Glutamatergic neuron (in vitro differentiated cells): ENCODE results near the gene ADISSP. TPM values are rescaled to one million over a fixed set of nuclear protein-coding genes. Genes with fewer than 3 reads are reported as not detected.

Source experiments
- DNase-seq: peaks from one replicate; pipeline ENCODE4 v3.0.0; 2022
- H3K27ac Mint-ChIP-seq: one replicate; pipeline ENCODE4 v1.8.0; 2020; ENCODE audit warnings: mild to moderate bottlenecking, mixed read lengths, inconsistent platforms; ENCODE audit not compliant: unreplicated experiment
- H3K27me3 Mint-ChIP-seq: one replicate; pipeline ENCODE4 v1.8.0; 2020; ENCODE audit warnings: mild to moderate bottlenecking, moderate library complexity, mixed read lengths, inconsistent platforms; ENCODE audit not compliant: unreplicated experiment
- H3K36me3 Mint-ChIP-seq: one replicate; pipeline ENCODE4 v1.8.0; 2020; ENCODE audit warnings: mild to moderate bottlenecking, mixed read lengths, inconsistent platforms; ENCODE audit not compliant: unreplicated experiment
- H3K4me1 Mint-ChIP-seq: one replicate; pipeline ENCODE4 v1.8.0; 2020; ENCODE audit warnings: mild to moderate bottlenecking, low read depth, mixed read lengths, inconsistent platforms; ENCODE audit not compliant: unreplicated experiment
- H3K4me3 Mint-ChIP-seq: one replicate; pipeline ENCODE4 v1.8.0; 2020; ENCODE audit warnings: mild to moderate bottlenecking, mixed read lengths, inconsistent platforms; ENCODE audit not compliant: unreplicated experiment
- H3K9me3 Mint-ChIP-seq: one replicate; pipeline ENCODE4 v1.8.0; 2020; ENCODE audit warnings: mild to moderate bottlenecking, moderate library complexity, mixed read lengths, inconsistent platforms; ENCODE audit not compliant: unreplicated experiment
- CTCF ChIP-seq: fragments of 200-600 bp; sonication (generic); IDR thresholded peaks from one replicate; pipeline ENCODE4 v1.5.0; 2021; ENCODE audit not compliant: partially characterized antibody, unreplicated experiment
- total RNA-seq: library from RNA; stranded (reverse); fragmentation: NEBNext Ultra II Directional; extraction: Animal tissue kit (Norgen Biotek cat#: 25700); gene quantifications from one replicate; pipeline ENCODE4 v1.2.1, GENCODE V29; 2021; ENCODE audit not compliant: unreplicated experiment

The ADISSP gene
- total RNA-seq, 1 donor from 2014 or later = 54.6 TPM

DNA sequence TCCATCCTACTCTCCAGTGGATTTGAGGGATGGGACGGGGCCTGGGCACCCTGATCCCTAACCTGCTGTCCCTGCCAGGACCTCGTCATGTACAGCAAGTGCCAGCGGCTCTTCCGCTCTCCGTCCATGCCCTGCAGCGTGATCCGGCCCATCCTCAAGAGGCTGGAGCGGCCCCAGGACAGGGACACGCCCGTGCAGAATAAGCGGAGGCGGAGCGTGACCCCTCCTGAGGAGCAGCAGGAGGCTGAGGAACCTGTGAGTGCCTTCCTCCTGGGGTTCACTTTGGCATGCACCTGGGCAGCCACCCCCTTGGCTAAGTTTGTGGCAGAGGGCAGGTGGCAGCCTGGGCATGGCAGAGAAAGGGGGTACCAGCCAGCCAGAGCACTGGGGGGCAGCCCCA lies 34.3 kb upstream of the ADISSP start:
- no peak for TF ChIP-seq CTCF
- Mint-ChIP-seq H3K36me3 (peaks cover 7% of the 10 kb centered on the region), H3K4me1 (peaks cover 55% of the 10 kb centered on the region), H3K27ac (no peak overlapping the region), H3K27me3 (peaks cover 17% of the 10 kb centered on the region), H3K9me3 (peaks cover 14% of the 10 kb centered on the region), H3K4me3 (no peak overlapping the region)
- no peak for DNase-seq

GRCh38 chr20:3801299-3801698 lies 33.7 kb upstream of the ADISSP start:
- peaks cover 17% of the 10 kb centered on the region for H3K27me3 Mint-ChIP-seq
- peaks cover 53% of the 10 kb centered on the region for H3K4me1 Mint-ChIP-seq
- peaks cover 7% of the 10 kb centered on the region for H3K36me3 Mint-ChIP-seq
- DNase-seq = no peak
- no peak for TF ChIP-seq CTCF
- peaks cover 14% of the 10 kb centered on the region for H3K9me3 Mint-ChIP-seq
- no peak overlapping the region for H3K4me3 Mint-ChIP-seq
- H3K27ac Mint-ChIP-seq = no peak overlapping the region

DNA sequence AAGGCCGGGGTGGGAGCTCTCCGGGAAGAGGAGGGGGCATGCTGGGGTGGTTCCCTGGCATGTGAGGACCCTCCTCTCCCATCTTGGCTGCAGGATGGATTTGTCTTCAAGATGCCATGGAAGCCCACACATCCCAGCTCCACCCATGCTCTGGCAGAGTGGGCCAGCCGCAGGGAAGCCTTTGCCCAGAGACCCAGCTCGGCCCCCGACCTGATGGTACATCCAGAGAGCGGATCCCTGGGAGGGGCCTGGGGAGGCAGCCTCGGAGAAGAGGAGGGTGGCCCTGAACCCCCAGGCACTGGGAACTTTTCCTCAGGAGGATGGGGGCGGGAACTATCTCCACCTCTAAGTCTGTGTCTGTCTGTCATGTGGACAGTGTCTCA lies 33.3 kb upstream of the ADISSP start:
- no peak for DNase-seq
- Mint-ChIP-seq H3K4me3 (no peak overlapping the region), H3K27ac (no peak overlapping the region), H3K27me3 (peaks cover 17% of the 10 kb centered on the region), H3K4me1 (peaks cover 50% of the 10 kb centered on the region), H3K36me3 (peaks cover 7% of the 10 kb centered on the region), H3K9me3 (peaks cover 14% of the 10 kb centered on the region)
- TF ChIP-seq CTCF = no peak

DNA sequence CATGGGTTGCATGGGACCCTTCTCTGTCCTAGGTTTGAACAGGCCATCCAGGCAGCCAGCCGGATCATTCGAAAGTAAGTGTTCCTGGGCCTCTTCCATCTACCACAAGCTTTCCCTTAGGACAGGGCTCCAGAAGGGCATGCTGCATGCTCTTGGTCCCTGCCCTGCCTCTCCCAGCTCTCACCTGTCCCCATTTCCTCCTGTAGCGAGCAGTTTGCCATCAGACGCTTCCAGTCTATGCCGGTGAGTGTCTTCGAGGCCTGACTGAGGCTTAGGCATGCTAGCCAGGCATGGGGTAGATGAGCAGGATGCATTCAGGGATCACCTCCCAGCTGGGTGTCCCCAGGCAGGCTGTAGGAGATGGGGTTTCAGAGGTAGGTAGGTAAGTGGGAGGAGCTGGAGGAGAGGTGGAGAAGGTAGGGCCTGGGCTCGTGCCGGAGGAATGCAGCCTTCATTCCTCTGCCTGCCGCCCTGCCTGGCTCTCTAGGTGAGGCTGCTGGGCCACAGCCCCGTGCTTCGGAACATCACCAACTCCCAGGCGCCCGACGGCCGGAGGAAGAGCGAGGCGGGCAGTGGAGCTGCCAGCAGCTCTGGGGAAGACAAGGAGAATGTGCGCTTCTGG lies 32.8 kb upstream of the ADISSP start:
- no peak for TF ChIP-seq CTCF
- Mint-ChIP-seq H3K36me3 (peaks cover 7% of the 10 kb centered on the region), H3K4me1 (peaks cover 47% of the 10 kb centered on the region), H3K9me3 (peaks cover 14% of the 10 kb centered on the region), H3K27ac (peak overlapping the region; percentile 48), H3K27me3 (peaks cover 17% of the 10 kb centered on the region), H3K4me3 (peak overlapping the region; percentile 64)
- no peak for DNase-seq

DNA sequence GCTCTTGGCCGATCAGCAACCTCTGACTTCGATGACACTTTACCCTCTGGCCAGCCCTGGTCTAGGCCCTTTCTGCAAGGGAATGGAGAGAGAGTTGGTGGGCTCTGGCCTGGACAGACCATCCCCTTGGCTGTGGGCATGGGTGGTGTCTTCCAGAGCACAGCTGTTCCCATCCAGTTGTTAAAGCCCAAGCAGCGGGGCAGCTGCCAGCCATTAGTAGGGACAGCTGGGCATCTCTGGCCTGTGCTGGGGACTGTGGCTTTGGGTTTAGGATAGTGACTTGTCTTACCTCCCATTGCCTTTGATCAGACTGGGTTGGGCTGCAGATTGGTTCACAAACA lies 31.3 kb upstream of the ADISSP start:
- Mint-ChIP-seq H3K27ac (peak overlapping the region; percentile 28), H3K36me3 (peaks cover 7% of the 10 kb centered on the region), H3K4me1 (peaks cover 39% of the 10 kb centered on the region), H3K27me3 (peaks cover 17% of the 10 kb centered on the region), H3K4me3 (no peak overlapping the region), H3K9me3 (peaks cover 13% of the 10 kb centered on the region)
- DNase-seq = no peak
- TF ChIP-seq CTCF = no peak
